ENCODE measurements around the gene FKBP1A. TPM values are rescaled to one million over a fixed set of nuclear protein-coding genes. Genes with fewer than 3 reads are reported as not detected.

FKBP1A gene
- total RNA-seq, 2 experiments from 2014 or later, result 247 to 273 TPM

- Mint-ChIP-seq H3K36me3 (peaks cover 12% of the 10 kb centered on the region), H3K27me3 (no peaks in the 10 kb centered on the region), H3K4me3 (no peak overlapping the region), H3K9me3 (ENCODE audit: low read depth) (no peaks in the 10 kb centered on the region), H3K27ac (peak overlapping the region; percentile 74), H3K4me1 (peaks cover 39% of the 10 kb centered on the region)
- peak; percentile 61 for DNase-seq
- ATAC-seq, result no peak
- CTCF ChIA-PET, result interaction anchor here (1.0 to 1.3 kb wide), 2 partner anchors 62 to 87 kb away, joined by 3 read pairs; no protein-coding TSS in a partner anchor
Observed at GRCh38 chr20:1330075-1330830, 62.6 kb downstream of the FKBP1A start.

GRCh38 chr20:1328680-1329330 lies 64.0 kb downstream of the FKBP1A start, which contains the start of gene SDCBP2:
Gene SDCBP2, minus strand, starts transcription at chr20:1329139. Its CDS starts 8,723 bp downstream, at chr20:1320416.
- Mint-ChIP-seq H3K9me3 (ENCODE audit: low read depth) (no peaks in the 10 kb centered on the region), H3K36me3 (peaks cover 10% of the 10 kb centered on the region), H3K4me3 (no peak within 1 kb of the TSS), H3K4me1 (peaks cover 32% of the 10 kb centered on the region), H3K27ac (peak within 1 kb of the TSS; percentile 74), H3K27me3 (no peaks in the 10 kb centered on the region)
- DNase-seq (peak; percentile 31), ATAC-seq (no peak)
- CTCF ChIA-PET, result interaction anchor here (0.9 to 2.4 kb wide), 5 partner anchors 16 to 108 kb away, joined by 3 to 10 read pairs (median 3); no protein-coding TSS in a partner anchor

GRCh38 chr20:1327827-1328679 lies 64.8 kb downstream of the FKBP1A start:
- peak overlapping the region; percentile 37 for H3K27ac Mint-ChIP-seq
- H3K4me1 Mint-ChIP-seq, result peaks cover 32% of the 10 kb centered on the region
- ATAC-seq (no peak), DNase-seq (peak; percentile 39)
- peaks cover 6% of the 10 kb centered on the region for H3K36me3 Mint-ChIP-seq
- H3K9me3 Mint-ChIP-seq (ENCODE audit: low read depth), result no peaks in the 10 kb centered on the region
- CTCF ChIA-PET, result interaction anchor here (0.8 to 2.4 kb wide), 6 partner anchors 11 to 109 kb away, joined by 3 to 10 read pairs (median 4); no protein-coding TSS in a partner anchor
- no peaks in the 10 kb centered on the region for H3K27me3 Mint-ChIP-seq
- no peak overlapping the region for H3K4me3 Mint-ChIP-seq

DNA sequence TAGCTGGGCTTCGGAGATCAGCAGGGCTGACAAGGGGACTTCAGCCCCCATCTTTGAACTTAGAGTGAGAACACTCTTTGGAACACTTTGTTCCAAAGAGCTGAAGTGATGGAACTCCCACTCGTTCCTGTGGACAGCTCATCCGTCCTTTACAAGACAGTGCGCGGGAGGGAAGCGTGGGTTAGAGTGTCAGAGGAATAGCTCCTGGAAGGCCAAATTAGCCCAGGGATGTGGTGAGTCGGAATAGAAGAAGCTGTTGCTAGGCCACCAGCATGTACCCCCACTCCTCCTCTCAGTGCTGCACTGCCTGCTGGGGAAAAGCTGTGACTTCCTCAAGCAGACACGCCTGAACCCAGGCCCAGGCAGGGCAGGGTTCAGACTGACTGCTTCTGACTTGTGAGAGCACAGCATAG lies 65.6 kb downstream of the FKBP1A start:
- Mint-ChIP-seq H3K27me3 (no peaks in the 10 kb centered on the region), H3K9me3 (ENCODE audit: low read depth) (no peaks in the 10 kb centered on the region), H3K27ac (peak overlapping the region; percentile 37), H3K36me3 (peaks cover 6% of the 10 kb centered on the region), H3K4me3 (no peak overlapping the region), H3K4me1 (peaks cover 28% of the 10 kb centered on the region)
- no peak for ATAC-seq
- CTCF ChIA-PET, result interaction anchor here (0.6 to 2.4 kb wide), 5 partner anchors 10 to 177 kb away, joined by 3 to 10 read pairs (median 3); no protein-coding TSS in a partner anchor
- DNase-seq, result peak; percentile 41

DNA sequence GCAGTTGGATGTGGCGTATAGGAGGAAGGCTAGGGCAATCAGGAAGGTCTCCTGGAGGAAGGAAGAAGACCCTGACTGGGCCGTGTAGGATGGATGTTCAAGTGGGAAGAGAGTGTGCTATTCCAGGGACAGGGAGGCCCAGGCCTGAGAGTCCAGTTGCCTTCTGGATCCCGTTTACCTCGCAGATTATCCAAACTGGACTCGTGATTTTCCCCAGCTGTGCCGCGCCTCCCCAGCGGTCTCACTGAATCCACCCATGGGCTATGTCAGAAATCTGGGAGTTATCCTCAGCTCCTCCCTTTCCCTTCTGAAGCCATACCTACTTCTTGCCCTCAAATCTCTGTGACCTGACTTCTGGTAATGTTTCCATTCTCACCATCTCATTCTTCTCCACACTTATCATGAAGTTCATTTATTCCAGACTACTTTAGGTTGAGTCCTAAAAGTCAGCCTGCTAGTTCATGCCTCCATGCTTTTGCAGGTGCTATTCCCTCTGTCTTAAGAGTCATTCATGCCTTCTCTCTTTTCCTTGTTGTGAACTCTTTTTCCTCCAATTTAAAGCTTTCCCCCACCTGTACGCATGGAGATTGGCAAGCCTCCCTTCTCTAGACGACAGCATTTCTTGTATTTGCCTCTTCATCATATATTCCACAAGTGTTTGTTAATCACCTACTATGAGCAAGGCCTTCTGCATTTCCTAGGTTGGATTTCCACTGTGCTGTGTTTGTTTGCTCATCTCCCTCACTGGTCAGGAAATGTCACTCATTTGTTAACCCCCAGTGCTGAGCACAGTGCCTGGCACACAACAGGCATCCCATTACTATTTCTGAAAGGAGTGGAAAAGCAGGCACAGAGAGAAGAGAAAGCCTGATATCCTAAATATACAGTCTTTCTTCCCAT lies 66.6 kb downstream of the FKBP1A start:
- Mint-ChIP-seq H3K36me3 (peaks cover 7% of the 10 kb centered on the region), H3K27me3 (no peaks in the 10 kb centered on the region), H3K27ac (no peak overlapping the region), H3K4me1 (peaks cover 25% of the 10 kb centered on the region), H3K4me3 (no peak overlapping the region), H3K9me3 (ENCODE audit: low read depth) (no peaks in the 10 kb centered on the region)
- peak; percentile 39 for DNase-seq
- no peak for ATAC-seq
- CTCF ChIA-PET, result interaction anchor here (0.6 to 4.7 kb wide), 11 partner anchors 11 to 178 kb away, joined by 3 to 21 read pairs (median 3); partner anchors contain the start of gene NSFL1C

- Mint-ChIP-seq H3K4me3 (no peak overlapping the region), H3K4me1 (peaks cover 19% of the 10 kb centered on the region), H3K27ac (no peak overlapping the region), H3K9me3 (ENCODE audit: low read depth) (no peaks in the 10 kb centered on the region), H3K27me3 (no peaks in the 10 kb centered on the region), H3K36me3 (peaks cover 6% of the 10 kb centered on the region)
- ATAC-seq, result peak; percentile 87
- CTCF ChIA-PET, result interaction anchor here (0.8 to 4.7 kb wide), 11 partner anchors 12 to 142 kb away, joined by 3 to 21 read pairs (median 3); partner anchors contain the start of gene NSFL1C
- peak; percentile 99 for DNase-seq
Observed at GRCh38 chr20:1325173-1326030, 67.5 kb downstream of the FKBP1A start.

DNA sequence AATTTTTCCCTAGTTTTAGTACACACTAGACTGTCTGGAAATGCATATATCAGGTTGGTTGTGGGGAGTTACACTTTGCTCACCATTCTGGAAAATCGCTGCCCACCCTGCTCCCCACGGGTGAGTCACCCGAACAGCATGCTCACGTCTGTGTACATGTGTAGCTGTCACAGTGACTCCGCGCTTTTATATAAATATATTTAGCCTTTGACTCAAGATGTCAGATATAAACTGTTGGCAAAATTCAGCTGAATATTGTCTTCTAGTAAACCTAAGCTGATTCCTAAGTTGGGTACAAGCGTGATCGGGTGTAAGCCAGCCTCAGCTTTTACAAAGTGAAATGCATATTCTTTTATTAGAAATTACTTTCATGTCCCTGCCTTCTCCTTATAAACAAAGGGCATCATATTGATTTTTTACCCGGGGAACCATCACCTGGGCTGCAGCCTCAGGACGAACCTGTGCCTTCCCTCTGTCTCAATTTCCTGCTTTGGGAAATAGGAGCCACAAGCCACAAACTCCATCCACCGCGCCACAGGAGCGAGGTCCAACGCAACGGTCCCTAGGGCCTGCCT lies 68.2 kb downstream of the FKBP1A start:
- CTCF ChIA-PET, result interaction anchor here (0.9 to 4.7 kb wide), 9 partner anchors 12 to 142 kb away, joined by 3 to 21 read pairs (median 4); partner anchors contain the start of genes FKBP1A and NSFL1C
- no peak overlapping the region for H3K27ac Mint-ChIP-seq
- DNase-seq (no peak), ATAC-seq (no peak)
- no peak overlapping the region for H3K4me3 Mint-ChIP-seq
- no peaks in the 10 kb centered on the region for H3K27me3 Mint-ChIP-seq
- peaks cover 3% of the 10 kb centered on the region for H3K36me3 Mint-ChIP-seq
- H3K4me1 Mint-ChIP-seq, result peaks cover 13% of the 10 kb centered on the region
- no peaks in the 10 kb centered on the region for H3K9me3 Mint-ChIP-seq (ENCODE audit: low read depth)

DNA sequence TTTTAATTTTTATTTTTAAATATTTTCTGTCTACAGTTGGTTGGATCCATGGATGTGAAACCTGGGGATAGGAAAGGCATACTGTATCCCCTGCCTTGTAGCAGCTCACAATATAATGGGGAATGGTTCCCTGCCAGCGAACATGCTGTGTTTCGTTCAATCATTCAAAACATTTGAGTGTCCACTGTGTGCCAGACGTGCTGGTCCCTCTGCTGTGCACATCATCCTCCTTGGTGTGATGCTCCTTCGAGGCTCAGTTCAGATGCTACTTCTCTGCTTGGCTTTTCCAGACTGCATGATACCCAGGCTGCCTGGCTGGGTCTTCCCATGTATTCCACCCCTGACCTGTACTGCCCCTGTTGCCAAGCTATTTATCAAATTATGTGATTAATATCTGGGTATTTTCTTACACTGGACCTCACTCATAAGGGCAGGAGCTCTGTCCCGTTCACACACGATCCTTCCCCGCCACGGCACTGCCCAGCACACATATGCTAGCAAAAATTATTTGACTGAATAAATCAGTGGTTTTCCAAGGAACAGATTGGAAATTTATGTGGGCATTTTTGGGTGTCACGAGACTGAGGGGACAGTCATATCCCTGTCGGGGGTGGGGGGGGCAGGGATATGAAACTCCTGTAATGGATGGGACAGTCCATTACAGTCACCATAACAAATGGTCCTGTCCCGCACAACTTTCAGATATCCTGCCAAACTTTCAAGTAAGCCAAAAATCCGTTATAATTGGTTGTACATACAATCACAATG lies 68.8 kb downstream of the FKBP1A start:
- CTCF ChIA-PET, result interaction anchor here (0.9 to 4.7 kb wide), 7 partner anchors 34 to 143 kb away, joined by 3 to 21 read pairs (median 4); partner anchors contain the start of genes FKBP1A and NSFL1C
- ATAC-seq (no peak), DNase-seq (no peak)
- H3K4me3 Mint-ChIP-seq, result no peak overlapping the region
- H3K36me3 Mint-ChIP-seq, result peaks cover 3% of the 10 kb centered on the region
- H3K9me3 Mint-ChIP-seq (ENCODE audit: low read depth), result no peaks in the 10 kb centered on the region
- H3K27ac Mint-ChIP-seq, result peak overlapping the region; percentile 1
- no peaks in the 10 kb centered on the region for H3K27me3 Mint-ChIP-seq
- H3K4me1 Mint-ChIP-seq, result peaks cover 7% of the 10 kb centered on the region

DNA sequence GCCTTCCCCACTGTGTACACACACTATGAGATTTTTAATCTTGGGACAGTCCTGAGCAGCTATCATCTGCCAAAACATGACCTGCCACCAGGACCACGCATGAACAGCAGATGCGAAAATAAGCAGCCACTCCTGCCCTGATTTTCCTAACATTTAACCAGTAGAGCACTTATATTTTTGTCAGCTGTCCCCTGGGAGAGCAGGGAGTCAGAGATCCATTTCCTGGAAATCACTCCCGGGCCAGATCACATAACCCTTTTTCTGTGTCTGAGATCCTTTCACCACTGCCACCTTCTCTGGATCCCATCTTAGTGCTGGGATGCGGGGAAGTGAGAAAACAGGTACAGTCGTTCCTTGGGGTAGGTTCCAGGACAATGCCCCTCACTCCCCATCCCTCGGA lies 69.6 kb downstream of the FKBP1A start:
- DNase-seq (no peak), ATAC-seq (no peak)
- H3K9me3 Mint-ChIP-seq (ENCODE audit: low read depth), result no peaks in the 10 kb centered on the region
- H3K27me3 Mint-ChIP-seq, result no peaks in the 10 kb centered on the region
- H3K27ac Mint-ChIP-seq, result no peak overlapping the region
- H3K4me3 Mint-ChIP-seq, result no peak overlapping the region
- H3K4me1 Mint-ChIP-seq, result peaks cover 8% of the 10 kb centered on the region
- H3K36me3 Mint-ChIP-seq, result peaks cover 3% of the 10 kb centered on the region
- CTCF ChIA-PET, result interaction anchor here (4.7 kb wide), 1 partner anchor 114 kb away, joined by 21 read pairs; no protein-coding TSS in a partner anchor

- DNase-seq (no peak), ATAC-seq (no peak)
- Mint-ChIP-seq H3K9me3 (ENCODE audit: low read depth) (no peaks in the 10 kb centered on the region), H3K4me1 (peaks cover 14% of the 10 kb centered on the region), H3K36me3 (peaks cover 3% of the 10 kb centered on the region), H3K27ac (no peak overlapping the region), H3K4me3 (no peak overlapping the region), H3K27me3 (no peaks in the 10 kb centered on the region)
- CTCF ChIA-PET, result interaction anchor here (0.7 to 4.7 kb wide), 5 partner anchors 10 to 115 kb away, joined by 3 to 21 read pairs (median 4); no protein-coding TSS in a partner anchor
Observed at GRCh38 chr20:1322511-1323245, 70.2 kb downstream of the FKBP1A start.
